ENCODE measurements around the gene TECPR2.

TECPR2 gene

GRCh38 chr14:102419276-102419675 lies 56.5 kb downstream of the TECPR2 start:
- H3K4me3 ChIP-seq (ENCODE audit: low read depth, low read length): no peak overlapping the region
- H3K4me1 ChIP-seq (ENCODE audit: control insufficient read depth, insufficient read depth, low read length): no peaks in the 10 kb centered on the region
- no peaks in the 10 kb centered on the region for H3K9me3 ChIP-seq (ENCODE audit: control insufficient read depth, insufficient read depth, low read length)
- no peaks in the 10 kb centered on the region for H3K27me3 ChIP-seq (ENCODE audit: control insufficient read depth, insufficient read depth, low read length)
- H3K9ac ChIP-seq (ENCODE audit: low read depth, low read length): no peak overlapping the region
- peaks cover 7% of the 10 kb centered on the region for H3K36me3 ChIP-seq (ENCODE audit: control insufficient read depth, insufficient read depth, low read length)

DNA sequence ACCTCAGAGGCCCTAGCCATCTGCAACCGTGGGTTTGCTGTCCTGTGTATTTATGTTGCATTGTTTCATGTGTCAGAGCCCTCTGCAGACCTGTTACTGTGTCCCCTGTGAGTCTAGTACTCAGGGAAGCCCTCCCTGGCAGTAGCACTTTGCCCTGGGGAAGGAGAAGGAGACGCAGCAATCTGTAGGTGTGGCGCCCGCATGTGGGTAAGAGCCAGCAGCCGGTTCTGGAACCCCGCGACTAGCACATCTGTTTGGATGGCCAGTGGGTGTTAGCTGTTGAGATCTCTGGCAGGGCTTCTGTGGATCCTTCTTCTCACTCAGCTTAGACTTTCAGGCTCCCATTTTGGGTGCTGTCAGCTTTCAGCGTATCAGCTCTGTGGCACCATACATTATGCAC lies 57.0 kb downstream of the TECPR2 start:
- Histone ChIP-seq H3K4me1 (ENCODE audit: control insufficient read depth, insufficient read depth, low read length) (no peaks in the 10 kb centered on the region), H3K9ac (ENCODE audit: low read depth, low read length) (no peak overlapping the region), H3K27me3 (ENCODE audit: control insufficient read depth, insufficient read depth, low read length) (no peaks in the 10 kb centered on the region), H3K9me3 (ENCODE audit: control insufficient read depth, insufficient read depth, low read length) (no peaks in the 10 kb centered on the region), H3K36me3 (ENCODE audit: control insufficient read depth, insufficient read depth, low read length) (peaks cover 7% of the 10 kb centered on the region), H3K4me3 (ENCODE audit: low read depth, low read length) (no peak overlapping the region)

GRCh38 chr14:102421411-102422057 lies 58.8 kb downstream of the TECPR2 start:
- no peak overlapping the region for H3K4me3 ChIP-seq (ENCODE audit: low read depth, low read length)
- H3K9me3 ChIP-seq (ENCODE audit: control insufficient read depth, insufficient read depth, low read length): no peaks in the 10 kb centered on the region
- H3K4me1 ChIP-seq (ENCODE audit: control insufficient read depth, insufficient read depth, low read length): no peaks in the 10 kb centered on the region

DNA sequence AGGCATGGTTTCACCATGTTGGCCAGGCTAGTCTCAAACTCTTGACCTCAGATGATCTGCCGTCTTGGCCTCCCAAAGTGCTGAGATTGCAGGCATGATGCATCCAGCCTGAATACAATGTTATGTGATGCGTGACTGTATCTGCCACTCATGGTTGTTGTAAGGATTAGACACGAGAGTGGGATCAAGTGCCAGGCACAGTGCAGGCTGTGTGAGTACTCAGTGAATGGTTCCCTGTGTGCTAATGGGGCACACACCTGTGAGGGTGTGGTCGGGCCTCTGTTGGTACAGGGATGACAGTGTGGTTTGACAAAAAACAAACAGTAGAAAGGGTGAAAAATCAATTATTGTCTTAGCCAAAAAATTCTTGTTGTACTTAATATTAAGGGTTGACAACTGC lies 61.8 kb downstream of the TECPR2 start:
- H3K4me1 ChIP-seq (ENCODE audit: control insufficient read depth, insufficient read depth, low read length): no peaks in the 10 kb centered on the region
- no peak overlapping the region for H3K9ac ChIP-seq (ENCODE audit: low read depth, low read length)
- no peaks in the 10 kb centered on the region for H3K36me3 ChIP-seq (ENCODE audit: control insufficient read depth, insufficient read depth, low read length)
- no peaks in the 10 kb centered on the region for H3K27me3 ChIP-seq (ENCODE audit: control insufficient read depth, insufficient read depth, low read length)
- H3K9me3 ChIP-seq (ENCODE audit: control insufficient read depth, insufficient read depth, low read length): no peaks in the 10 kb centered on the region
- no peak overlapping the region for H3K4me3 ChIP-seq (ENCODE audit: low read depth, low read length)

More at GRCh38 chr14:102421411-102422057, 58.8 kb downstream of the TECPR2 start:
- H3K27me3 ChIP-seq (ENCODE audit: control insufficient read depth, insufficient read depth, low read length): no peaks in the 10 kb centered on the region
- H3K9ac ChIP-seq (ENCODE audit: low read depth, low read length): no peak overlapping the region
- peaks cover 7% of the 10 kb centered on the region for H3K36me3 ChIP-seq (ENCODE audit: control insufficient read depth, insufficient read depth, low read length)

DNA sequence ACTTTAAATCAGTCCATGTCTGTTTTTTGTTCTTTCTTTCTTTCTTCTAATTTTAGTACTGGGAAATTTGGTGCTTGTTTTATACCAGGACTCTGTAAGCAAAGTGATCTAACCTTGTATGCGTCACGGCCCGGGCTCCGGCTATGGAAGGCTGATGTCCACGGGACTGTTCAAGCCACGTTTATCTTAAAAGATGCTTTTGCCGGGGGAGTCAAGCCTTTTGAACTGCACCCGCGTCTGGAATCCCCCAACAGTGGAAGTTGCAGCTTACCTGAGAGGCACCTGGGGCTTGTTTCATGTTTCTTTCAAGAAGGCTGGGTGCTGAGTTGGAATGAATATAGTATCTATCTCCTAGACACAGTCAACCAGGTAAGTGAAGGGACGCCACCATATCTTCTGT lies 62.2 kb downstream of the TECPR2 start:
- Histone ChIP-seq H3K36me3 (ENCODE audit: control insufficient read depth, insufficient read depth, low read length) (no peaks in the 10 kb centered on the region), H3K4me1 (ENCODE audit: control insufficient read depth, insufficient read depth, low read length) (no peaks in the 10 kb centered on the region), H3K4me3 (ENCODE audit: low read depth, low read length) (no peak overlapping the region), H3K9ac (ENCODE audit: low read depth, low read length) (no peak overlapping the region), H3K9me3 (ENCODE audit: control insufficient read depth, insufficient read depth, low read length) (no peaks in the 10 kb centered on the region), H3K27me3 (ENCODE audit: control insufficient read depth, insufficient read depth, low read length) (no peaks in the 10 kb centered on the region)

GRCh38 chr14:102426796-102427195 lies 64.1 kb downstream of the TECPR2 start:
- no peaks in the 10 kb centered on the region for H3K36me3 ChIP-seq (ENCODE audit: control insufficient read depth, insufficient read depth, low read length)
- no peak overlapping the region for H3K4me3 ChIP-seq (ENCODE audit: low read depth, low read length)
- no peaks in the 10 kb centered on the region for H3K4me1 ChIP-seq (ENCODE audit: control insufficient read depth, insufficient read depth, low read length)
- H3K27me3 ChIP-seq (ENCODE audit: control insufficient read depth, insufficient read depth, low read length): no peaks in the 10 kb centered on the region
- H3K9me3 ChIP-seq (ENCODE audit: control insufficient read depth, insufficient read depth, low read length): no peaks in the 10 kb centered on the region
- H3K9ac ChIP-seq (ENCODE audit: low read depth, low read length): no peak overlapping the region

DNA sequence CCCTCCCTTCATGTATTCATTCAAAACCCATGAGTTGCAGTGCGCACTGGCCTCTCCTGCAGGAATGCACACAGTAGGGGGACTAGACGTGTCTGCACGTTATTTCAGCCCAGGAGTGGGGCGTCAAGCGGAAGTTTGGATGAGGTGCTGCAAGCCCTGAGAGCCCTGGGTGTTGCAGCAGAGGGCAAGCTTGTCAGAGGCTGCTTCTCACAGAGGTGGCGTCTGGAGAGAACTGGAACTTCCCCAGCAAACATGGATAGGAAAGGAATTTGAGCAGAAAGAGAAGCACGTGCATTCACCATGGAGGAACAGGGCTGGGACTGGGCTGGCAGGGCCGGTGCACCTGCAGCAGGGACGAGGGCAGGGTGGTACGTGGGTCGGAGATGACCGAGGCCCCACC lies 64.9 kb downstream of the TECPR2 start:
- Histone ChIP-seq H3K4me1 (ENCODE audit: control insufficient read depth, insufficient read depth, low read length) (no peaks in the 10 kb centered on the region), H3K9me3 (ENCODE audit: control insufficient read depth, insufficient read depth, low read length) (no peaks in the 10 kb centered on the region), H3K27me3 (ENCODE audit: control insufficient read depth, insufficient read depth, low read length) (no peaks in the 10 kb centered on the region), H3K36me3 (ENCODE audit: control insufficient read depth, insufficient read depth, low read length) (no peaks in the 10 kb centered on the region), H3K4me3 (ENCODE audit: low read depth, low read length) (no peak overlapping the region), H3K9ac (ENCODE audit: low read depth, low read length) (no peak overlapping the region)

GRCh38 chr14:102430212-102430908 lies 67.6 kb downstream of the TECPR2 start:
- no peaks in the 10 kb centered on the region for H3K36me3 ChIP-seq (ENCODE audit: control insufficient read depth, insufficient read depth, low read length)
- no peak overlapping the region for H3K9ac ChIP-seq (ENCODE audit: low read depth, low read length)
- H3K9me3 ChIP-seq (ENCODE audit: control insufficient read depth, insufficient read depth, low read length): no peaks in the 10 kb centered on the region

DNA sequence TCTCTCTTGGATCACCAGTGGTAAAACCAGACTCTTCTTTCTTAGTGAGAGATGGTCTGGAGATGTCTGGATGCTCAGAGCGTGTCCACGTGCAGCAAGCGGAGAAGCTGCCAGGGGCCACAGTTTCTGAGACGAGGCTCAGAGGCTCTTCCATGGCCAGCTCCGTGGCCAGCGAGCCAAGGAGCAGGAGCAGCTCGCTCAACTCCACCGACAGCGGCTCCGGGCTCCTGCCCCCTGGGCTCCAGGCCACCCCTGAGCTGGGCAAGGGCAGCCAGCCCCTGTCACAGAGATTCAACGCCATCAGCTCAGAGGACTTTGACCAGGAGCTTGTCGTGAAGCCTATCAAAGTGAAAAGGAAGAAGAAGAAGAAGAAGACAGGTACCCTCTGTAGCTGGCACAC lies 69.0 kb downstream of the TECPR2 start:
- Histone ChIP-seq H3K4me1 (ENCODE audit: control insufficient read depth, insufficient read depth, low read length) (no peaks in the 10 kb centered on the region), H3K9me3 (ENCODE audit: control insufficient read depth, insufficient read depth, low read length) (no peaks in the 10 kb centered on the region), H3K4me3 (ENCODE audit: low read depth, low read length) (no peak overlapping the region), H3K27me3 (ENCODE audit: control insufficient read depth, insufficient read depth, low read length) (no peaks in the 10 kb centered on the region), H3K9ac (ENCODE audit: low read depth, low read length) (no peak overlapping the region), H3K36me3 (ENCODE audit: control insufficient read depth, insufficient read depth, low read length) (no peaks in the 10 kb centered on the region)

More at GRCh38 chr14:102430212-102430908, 67.6 kb downstream of the TECPR2 start:
- H3K27me3 ChIP-seq (ENCODE audit: control insufficient read depth, insufficient read depth, low read length): no peaks in the 10 kb centered on the region
- H3K4me1 ChIP-seq (ENCODE audit: control insufficient read depth, insufficient read depth, low read length): no peaks in the 10 kb centered on the region
- no peak overlapping the region for H3K4me3 ChIP-seq (ENCODE audit: low read depth, low read length)

DNA sequence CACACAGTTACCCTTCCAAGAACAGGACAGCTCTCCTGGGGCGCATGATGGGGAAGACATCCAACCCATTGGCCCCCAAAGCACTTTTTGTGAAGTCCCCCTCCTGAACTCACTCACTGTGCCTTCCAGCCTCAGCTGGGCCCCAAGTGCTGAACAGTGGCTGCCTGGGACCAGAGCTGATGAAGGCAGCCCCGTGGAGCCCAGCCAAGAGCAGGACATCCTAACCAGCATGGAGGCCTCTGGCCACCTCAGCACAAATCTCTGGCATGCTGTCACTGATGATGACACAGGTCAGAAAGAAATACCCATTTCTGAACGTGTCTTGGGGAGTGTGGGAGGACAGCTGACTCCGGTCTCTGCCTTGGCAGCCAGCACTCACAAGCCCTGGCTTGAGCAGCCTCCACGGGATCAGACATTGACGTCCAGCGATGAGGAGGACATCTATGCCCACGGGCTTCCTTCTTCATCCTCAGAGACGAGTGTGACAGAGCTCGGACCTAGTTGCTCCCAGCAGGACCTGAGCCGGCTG lies 72.0 kb downstream of the TECPR2 start:
- no peaks in the 10 kb centered on the region for H3K27me3 ChIP-seq (ENCODE audit: control insufficient read depth, insufficient read depth, low read length)
- no peak overlapping the region for H3K9ac ChIP-seq (ENCODE audit: low read depth, low read length)
- no peaks in the 10 kb centered on the region for H3K36me3 ChIP-seq (ENCODE audit: control insufficient read depth, insufficient read depth, low read length)
- no peaks in the 10 kb centered on the region for H3K4me1 ChIP-seq (ENCODE audit: control insufficient read depth, insufficient read depth, low read length)
- no peak overlapping the region for H3K4me3 ChIP-seq (ENCODE audit: low read depth, low read length)
- no peaks in the 10 kb centered on the region for H3K9me3 ChIP-seq (ENCODE audit: control insufficient read depth, insufficient read depth, low read length)

GRCh38 chr14:102437997-102438915 lies 75.5 kb downstream of the TECPR2 start:
- Histone ChIP-seq H3K9me3 (ENCODE audit: control insufficient read depth, insufficient read depth, low read length) (no peaks in the 10 kb centered on the region), H3K4me3 (ENCODE audit: low read depth, low read length) (no peak overlapping the region), H3K4me1 (ENCODE audit: control insufficient read depth, insufficient read depth, low read length) (no peaks in the 10 kb centered on the region), H3K9ac (ENCODE audit: low read depth, low read length) (no peak overlapping the region), H3K27me3 (ENCODE audit: control insufficient read depth, insufficient read depth, low read length) (no peaks in the 10 kb centered on the region), H3K36me3 (ENCODE audit: control insufficient read depth, insufficient read depth, low read length) (peaks cover 9% of the 10 kb centered on the region)
